ENCODE data around the gene SLC16A10.

- TF ChIP-seq, protein P1, sequence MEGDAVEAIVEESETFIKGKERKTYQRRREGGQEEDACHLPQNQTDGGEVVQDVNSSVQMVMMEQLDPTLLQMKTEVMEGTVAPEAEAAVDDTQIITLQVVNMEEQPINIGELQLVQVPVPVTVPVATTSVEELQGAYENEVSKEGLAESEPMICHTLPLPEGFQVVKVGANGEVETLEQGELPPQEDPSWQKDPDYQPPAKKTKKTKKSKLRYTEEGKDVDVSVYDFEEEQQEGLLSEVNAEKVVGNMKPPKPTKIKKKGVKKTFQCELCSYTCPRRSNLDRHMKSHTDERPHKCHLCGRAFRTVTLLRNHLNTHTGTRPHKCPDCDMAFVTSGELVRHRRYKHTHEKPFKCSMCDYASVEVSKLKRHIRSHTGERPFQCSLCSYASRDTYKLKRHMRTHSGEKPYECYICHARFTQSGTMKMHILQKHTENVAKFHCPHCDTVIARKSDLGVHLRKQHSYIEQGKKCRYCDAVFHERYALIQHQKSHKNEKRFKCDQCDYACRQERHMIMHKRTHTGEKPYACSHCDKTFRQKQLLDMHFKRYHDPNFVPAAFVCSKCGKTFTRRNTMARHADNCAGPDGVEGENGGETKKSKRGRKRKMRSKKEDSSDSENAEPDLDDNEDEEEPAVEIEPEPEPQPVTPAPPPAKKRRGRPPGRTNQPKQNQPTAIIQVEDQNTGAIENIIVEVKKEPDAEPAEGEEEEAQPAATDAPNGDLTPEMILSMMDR (IDR thresholded peaks at IDR 0.05; ENCODE audit: low read depth, low read length), result no peak
- no peak for TF ChIP-seq EZH2phosphoT487 (IDR thresholded peaks at IDR 0.05; ENCODE audit: low read depth)
These were observed 96.6 kb downstream of the SLC16A10 start for GRCh38 chr6:111183702-111184517.
